Activated CD8-positive, alpha-beta memory T cell treated with anti-CD3 and anti-CD28 coated beads for 4 hours (primary cell): Measurements from ENCODE around the gene BTBD9.

Source experiments
- DNase-seq, 2 donors: peaks; one replicate each; pipeline ENCODE4 v3.0.0-alpha.2; 2020; ENCODE audit warnings: low read depth in 2 of 2

BTBD9 gene

DNA sequence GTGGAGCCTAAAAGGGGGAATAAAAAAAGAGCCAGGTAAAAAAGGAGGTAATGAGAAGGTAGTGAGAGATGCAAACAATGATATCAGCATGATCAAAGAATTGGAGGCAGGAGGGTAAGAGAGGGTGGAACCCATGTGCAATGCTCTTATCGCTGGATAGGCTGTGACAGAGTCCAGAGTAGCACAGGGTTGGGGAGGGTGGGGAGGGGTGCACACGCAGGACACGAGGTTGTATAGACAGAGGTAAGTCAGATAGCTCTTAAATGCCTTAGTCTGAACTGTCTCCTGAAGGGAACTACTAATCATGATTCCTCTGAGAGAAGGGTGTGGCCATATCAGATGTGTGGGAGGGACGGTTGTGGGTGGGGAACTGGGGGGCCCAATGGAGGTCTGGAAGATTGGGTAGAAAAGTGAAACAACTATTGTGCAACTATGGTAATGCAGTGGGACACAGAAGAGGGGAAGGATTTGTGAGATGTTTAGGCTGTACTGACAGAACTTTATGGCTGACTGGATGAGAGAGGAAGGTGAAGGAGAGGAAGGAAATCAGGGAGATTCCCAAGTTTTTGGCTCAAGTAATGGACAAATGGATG is 354.8 kb downstream of the BTBD9 start:
- no peak for DNase-seq

DNA sequence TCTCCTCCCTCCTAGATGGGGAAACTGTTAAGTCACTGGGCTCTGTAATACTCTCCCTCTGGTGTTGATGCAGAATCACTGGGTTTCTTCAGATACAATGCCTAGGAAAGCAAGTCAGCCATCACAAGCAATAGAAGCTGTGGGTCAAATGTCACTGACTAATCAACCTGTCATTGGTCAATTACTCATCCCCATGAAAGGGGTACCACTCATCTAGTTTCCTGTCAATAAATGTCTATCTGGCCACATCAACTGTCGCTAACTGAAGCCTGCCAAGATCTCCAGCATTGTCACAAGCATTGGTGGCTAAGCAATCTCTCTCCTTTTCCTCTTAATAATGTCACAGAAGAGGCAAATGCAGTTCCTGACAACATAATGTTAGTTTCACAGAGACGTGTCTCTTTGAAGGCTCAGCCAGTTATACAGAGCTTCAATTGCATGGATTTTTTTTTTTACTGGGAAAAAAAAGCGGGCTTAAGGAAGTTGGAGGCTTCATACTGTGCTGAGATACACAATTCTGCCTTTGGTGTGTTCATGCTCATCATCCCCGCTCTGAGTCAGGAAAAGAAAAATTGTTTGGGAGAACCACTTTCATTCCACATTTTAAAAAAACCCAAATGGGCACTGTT is 355.9 kb downstream of the BTBD9 start:
- no peak for DNase-seq

DNA sequence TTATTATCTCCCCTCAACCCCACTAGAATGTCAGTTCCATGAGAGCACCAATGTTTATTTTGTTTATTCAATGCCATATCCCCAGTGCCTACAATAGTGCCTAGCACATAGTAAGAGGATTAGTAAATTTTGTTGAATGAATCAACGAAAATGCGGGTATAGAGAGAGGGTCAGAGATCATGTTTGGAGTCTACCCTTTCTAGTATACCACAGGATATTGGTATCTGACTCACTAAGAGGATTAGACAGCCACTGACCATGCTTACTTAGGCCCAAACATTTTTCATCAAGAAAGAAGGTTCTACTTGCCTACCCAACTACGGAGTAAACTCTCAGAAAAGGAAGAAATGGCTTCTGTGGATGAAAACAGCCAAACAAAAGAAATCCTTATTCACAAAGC is 356.8 kb downstream of the BTBD9 start:
- DNase-seq: no peak

DNA sequence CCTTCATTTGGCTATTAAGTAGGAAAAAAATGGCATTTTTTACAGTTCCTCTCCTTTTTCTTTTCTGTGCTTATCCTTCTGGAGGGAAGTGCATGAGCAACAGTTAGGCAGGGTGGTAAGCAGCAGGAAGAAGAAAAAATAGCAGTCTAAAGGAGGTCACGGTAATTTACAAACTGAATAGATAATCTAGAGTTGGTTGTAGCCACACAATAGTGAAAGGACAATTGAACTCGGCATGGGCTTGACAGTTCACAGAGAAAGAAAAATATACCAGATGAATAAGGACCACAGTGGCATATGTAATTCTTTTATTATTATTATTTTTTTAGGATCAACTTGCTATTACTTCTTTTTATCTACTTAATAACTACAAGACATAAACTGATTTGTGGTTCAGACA is 358.6 kb downstream of the BTBD9 start:
- DNase-seq: no peak

DNA sequence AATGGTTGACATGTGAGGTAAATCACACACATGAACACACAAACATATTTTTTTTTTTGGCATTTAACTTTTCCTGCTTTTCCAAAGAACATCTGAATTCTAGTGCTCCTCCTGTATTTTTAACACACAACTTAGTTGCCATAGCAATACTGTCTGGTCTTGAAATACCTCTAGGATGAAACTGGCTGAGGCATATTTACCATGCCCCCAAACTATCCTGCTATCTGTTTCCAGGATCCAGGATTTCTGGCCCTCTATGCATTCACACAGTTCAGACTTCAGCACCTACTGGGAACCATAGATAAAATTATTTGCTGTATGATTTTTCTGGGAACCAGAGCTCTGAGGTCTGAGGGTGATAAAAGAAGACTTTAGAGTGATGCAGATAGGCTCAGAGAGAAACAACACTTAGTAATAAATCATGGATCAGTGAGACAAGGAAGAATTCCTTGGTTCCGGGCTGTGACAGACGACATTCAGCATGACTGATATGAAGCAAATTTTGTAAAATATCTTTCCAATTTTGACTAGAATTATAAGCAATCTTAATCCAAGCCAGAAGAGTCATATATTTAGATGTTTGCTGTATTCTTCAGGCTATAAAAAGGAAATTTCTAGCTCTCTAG is 359.7 kb downstream of the BTBD9 start:
- DNase-seq: no peak

DNA sequence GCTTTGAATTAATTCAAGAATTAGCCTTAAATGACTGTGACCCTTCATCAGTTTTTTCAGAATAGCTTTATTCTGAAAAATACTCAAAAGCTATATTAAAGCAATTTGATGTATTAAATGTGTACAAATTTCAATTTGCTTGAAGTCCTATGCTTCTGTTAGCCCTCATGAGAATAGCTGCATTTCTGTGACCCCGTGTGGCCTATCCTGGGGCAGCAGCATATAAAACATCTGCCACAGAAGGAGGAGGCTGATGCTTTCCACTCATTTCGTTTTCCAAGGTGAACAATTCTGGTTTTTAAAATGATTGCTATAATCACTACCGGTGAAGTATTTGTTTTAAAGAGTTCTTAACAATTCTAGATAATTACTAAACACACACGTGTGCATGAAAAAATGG is 360.3 kb downstream of the BTBD9 start:
- no peak for DNase-seq

DNA sequence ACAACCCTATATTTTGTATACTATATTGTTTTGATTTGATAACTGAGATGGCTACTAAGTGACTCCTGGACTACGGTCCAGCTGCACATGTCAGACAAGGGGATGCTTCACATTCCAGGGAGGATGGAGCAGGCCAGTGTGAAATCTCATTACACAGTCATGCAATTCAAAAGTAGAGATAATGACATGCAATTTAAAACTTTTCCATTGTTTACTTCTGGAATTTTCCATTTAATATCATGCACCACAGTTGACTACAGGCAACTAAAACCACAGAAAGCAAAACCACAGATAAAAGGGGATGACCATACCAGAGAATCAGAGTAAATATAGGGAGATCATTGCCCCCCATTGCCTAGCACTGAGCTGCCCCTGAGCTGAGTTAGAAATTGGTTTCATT is 366.4 kb downstream of the BTBD9 start:
- no peak for DNase-seq

DNA sequence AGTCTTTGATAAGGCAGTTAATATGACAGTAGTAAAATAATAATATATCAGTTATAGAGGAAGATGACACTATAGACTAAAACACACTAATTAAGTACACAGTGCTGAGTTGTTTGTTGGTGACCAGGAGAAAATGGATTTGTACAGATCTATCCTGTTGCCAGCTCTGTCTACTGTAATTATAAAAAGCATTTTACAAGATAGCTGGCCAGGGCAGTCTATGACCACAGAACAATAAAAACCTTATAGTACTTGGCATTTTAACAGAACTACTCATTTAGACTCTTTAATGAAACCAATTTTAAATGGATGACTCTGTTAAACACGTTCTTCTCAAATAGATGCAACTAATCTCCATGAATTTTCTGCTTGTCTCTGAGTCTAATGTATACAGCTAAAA is 367.5 kb downstream of the BTBD9 start:
- DNase-seq: no peak

DNA sequence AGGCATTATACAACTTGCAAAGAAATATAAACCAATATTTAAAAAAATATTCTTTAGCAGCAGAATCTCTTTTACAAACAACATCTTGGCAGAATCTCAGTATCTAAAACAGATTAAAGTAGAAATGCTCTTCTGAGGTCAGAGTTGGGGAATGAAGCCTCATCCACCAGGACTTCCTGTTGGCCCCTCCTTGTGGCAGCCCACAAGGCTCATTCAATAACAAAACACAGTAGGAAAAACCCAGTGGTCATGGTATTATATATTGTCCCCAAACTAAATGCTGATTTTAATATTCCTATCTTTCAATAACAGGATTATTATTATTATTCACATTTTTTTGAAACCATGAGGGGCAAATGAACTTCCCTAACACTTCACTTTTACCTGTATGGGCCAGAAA is 368.6 kb downstream of the BTBD9 start:
- DNase-seq: no peak

DNA sequence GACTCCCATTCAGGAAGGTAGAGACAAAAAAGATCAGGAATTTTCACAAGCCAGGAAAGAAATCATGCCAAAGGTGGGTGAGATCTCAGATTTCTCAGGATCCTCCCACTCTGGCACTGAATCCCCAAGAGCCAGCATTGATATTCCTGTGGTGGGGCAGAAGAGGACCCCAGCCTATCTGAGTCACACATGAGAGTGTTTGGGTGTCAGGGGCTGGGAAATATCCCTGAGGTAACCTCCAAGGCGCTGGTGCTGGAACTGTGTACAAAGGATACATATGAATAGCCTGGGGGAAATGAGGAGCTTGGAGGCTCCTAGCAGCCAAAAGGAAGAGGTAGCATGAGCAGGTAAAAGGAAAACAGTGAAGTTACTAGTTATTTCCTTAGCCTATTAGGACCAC is 369.4 kb downstream of the BTBD9 start:
- DNase-seq: no peak

DNA sequence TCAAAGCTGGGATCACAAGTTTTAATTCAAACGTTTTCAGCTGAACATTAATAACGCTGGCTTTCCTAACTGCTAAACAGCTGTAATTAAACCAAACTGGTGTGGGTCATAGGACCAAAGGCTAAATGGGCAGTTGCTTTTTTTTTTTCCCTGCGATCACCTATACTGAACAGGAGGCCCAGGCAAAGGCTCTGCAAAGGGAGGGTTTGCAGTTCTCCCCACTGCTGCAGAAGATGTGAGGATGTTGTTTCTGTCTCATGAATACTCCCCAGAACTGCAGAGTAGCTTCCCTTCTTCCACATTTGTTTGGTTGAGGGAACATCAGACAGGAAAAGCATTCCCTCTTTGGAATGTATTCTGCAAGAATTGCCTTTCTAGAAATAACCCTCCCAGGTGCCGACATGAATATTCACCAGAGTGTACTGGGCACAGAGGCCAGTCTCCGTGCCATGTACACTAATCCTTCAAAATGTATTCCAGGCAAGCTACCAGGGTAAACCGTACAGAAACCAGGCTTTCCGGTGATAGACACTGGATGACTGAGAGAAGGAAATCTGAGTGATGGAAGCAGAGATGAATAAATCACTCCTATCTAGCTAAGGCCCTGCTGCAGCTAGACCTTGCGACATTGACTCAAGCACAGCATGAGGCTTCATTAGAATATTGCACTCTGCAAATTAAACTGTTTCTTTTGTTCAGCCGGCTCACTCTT is 370.1 kb downstream of the BTBD9 start:
- DNase-seq: no peak

DNA sequence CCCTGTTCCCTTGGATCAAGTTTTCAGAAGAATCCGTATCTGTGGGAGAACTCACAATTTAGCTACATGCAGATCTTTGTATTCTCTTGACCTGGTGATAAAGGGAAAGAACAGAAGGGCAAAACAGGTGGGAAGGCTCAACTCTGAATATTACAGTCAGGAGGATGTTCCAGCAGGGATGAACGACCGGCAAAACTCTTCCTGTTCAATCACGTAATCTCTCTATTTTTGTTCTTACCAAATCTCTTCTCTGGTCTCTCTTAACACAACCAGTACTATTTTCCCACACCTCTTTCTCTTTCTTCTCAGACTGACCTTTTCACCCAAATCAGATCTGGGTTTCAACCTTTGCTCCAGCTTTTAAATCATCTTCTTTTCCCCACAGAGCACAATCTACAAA is 371.4 kb downstream of the BTBD9 start:
- no peak for DNase-seq

DNA sequence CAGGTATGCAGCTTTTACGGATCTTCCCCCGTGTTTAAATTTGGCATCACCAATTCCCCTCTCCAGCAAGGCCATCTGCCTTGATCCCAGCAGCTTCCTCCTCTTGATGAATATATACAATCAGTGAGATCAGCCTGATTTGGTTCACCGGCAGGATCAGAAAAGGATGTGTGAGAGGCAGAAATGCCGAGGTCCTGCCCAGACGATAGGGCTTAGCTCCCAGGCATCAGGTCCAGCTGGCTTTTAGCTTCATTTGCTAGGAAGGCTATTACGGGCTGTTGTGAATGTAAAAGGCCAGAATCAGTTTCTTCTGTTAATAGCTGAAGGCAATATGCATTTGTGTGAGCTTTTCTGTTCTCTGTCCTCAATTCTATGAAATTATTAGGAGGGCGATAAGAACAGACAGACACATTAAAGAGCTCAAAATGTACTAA is 372.8 kb downstream of the BTBD9 start:
- no peak for DNase-seq

DNA sequence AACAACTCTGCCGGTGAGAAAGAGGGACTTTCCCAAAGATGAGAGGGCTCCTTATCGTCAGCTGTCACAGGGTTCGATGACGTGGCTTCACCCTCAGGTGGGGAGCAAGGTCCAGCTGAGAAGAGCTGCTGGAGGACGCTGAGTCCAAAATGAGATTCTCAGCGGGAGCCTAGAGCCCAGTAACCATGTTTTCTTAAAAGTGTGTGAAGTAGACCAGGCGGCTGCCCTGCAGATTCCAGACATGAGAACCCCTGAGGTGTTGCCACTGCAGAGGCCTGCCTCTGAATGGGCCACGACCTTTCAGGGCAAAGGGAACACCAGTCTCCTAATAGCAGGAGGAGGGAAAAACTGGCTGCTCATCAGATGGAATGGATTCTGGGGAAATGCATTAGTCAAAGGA is 375.1 kb downstream of the BTBD9 start:
- DNase-seq: no peak

DNA sequence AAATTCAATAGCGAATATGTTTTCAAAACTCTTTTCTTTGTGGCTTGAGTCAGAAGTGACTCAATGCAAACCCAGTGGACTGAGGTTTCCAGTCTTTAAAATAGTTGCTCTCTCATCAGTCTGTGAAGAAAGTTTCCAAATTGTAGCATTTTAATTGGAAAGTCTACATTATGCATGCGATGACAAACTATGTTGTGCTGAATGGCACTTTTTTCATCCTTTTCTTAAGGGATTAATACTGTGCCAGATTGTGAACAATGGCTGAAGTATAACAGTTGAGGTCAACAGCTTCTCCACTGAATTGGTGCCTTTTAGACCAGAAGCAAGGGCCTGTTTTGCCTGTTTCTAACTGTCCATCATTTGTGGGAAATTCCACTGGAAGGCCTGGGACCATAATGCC is 377.1 kb downstream of the BTBD9 start:
- DNase-seq: no peak

DNA sequence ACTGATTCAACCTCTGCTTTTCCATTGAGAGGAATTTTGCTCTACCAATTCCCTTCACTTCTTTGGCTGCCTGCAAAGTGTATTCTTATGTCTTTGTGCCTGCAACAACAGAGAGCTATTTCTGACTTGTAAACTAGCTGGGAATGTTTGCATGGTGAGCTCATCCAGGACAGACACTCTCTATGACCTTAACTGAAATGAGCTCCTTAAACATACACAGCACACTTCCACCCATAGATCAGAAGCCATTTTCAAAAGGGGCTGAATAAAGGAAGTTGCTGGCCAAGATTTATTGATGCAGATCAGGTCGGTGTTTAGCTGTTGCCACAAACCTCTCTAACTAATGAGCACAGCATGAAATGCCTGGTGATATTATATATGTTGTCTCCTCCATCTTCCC is 377.7 kb downstream of the BTBD9 start:
- no peak for DNase-seq

DNA sequence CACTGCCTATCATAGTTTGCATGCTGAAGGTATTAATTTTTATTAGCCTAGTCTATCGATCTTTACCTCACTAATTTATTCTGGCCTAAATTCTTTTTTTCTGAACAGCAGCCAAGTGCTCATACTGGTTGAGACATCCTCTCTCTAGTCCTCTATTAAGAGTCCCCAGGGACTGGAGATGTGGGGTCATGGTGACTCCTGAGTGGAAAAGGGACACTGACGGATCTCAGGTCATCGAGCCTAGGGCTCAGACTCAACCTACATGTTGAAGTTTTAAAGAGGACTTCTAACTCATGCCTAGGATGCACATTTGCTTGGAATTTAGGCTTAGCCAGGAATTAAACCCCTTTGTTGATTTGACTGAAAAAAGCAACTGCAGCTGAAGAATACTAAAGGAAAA is 378.1 kb downstream of the BTBD9 start:
- DNase-seq: no peak

DNA sequence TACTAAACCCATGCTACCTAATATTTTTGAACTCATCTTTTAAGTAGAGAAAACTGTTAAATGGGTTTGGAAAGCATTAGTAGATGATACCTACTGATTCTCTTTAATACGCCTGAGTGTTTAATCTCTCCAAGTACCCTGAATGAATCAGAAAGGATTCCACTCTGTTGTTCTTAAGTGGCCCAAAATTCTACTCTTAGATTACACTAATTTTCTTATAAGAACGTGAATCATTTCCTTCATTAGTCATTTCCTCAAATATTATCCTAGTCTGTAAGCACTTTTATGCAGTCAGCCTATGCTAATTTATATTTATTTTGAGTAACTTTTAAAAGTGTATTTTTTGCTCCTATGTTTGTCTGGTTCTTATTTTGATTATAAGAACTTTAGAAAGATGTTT is 380.0 kb downstream of the BTBD9 start:
- no peak for DNase-seq

DNA sequence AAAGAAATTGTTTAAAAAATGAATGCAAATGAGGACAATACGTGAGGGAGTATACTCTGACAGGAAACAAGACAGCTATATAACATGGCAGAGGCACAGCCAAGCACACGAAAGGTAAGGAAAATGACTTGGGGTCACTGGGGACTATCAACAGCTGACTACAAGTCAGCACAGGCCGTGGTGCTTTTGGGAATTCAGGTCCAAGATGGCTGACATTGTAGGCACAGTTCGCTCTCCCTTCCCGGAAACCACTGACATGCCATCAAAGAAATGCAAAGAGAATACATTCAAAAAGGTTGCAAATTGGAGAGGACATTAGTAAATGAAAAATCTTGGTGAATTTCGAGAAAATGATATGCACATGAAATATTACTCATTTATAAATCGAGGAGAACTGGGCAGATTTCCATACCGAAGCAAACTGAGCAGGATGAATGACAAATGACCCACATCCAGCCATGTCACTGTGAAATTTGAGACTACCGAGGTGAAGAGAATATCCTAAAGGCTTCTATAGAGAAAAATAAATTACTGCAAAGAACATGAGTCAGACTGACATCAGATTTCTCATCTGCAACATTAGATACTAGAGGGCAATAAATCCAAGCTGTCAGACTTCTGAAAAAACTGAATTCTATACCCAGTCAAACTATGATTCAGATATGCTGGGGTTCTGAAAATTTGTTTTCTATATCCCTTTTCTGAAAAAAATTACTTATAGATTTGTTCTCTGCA is 391.1 kb downstream of the BTBD9 start:
- DNase-seq: no peak

DNA sequence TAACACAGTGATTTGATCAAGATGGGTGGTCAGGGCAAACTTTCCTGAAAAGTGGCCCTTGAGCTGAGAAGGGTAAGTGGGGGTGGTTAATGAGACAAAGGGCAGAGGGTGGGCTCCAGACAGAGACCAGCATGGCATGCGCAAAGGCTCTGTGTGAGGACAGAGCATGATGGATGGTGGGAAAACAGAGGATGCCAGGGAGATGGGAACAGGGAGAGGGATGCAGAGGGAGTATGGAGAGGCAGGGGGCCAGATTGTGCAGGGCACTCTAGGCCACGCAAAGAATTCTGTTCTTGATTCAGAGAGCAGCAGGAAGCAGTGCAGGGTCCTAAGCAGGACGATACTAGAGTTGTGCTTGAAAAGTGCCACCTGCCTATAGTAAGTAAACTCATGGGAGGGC is 394.4 kb downstream of the BTBD9 start:
- no peak for DNase-seq

DNA sequence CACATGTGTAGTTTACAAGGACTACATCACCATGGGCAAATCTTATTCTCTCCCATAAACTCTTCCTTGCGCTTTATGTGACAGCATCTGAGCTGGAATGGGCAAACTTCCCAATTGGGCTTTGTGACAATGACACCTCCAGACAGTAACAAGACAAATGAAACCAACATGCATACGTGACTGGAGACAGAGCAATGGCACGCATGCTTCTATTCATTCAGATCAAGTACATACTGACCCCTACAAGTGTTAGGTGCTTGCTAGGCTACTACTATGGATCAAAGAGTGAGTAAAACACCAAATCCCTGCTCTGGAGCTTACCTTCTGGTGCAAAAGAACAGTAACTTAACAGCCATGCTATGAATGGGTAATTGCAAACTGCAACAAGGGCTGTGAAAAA is 394.9 kb downstream of the BTBD9 start:
- DNase-seq: no peak

DNA sequence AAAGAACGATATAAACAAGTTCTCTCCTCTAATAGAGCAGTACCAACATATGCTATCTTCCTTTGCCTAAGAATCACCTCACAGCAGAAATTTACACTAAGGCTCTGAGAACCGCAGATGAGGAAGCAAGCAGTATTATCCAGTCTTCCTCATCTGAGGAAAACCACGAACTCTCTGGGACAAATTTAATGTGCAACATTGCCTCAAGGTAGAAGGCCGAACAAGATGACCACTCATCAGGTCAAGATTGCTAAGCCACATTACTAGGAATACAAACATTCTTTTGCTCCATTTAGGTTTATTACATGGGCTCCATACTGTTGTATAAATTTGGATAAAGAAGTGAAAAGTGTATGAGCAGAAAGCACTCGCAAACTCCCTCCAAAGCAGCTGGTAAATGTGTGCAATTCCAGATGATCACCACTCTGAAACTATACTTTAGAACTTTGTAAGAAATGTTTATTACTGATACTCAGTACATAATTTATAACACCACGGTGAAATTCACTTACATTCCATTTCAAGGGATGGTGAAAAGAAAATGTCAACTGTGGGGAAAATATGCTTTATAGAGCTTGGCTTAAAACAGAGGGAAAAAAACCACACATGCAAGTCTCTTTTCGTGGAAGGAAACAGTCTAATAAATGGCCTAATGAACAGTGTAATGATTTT is 398.4 kb downstream of the BTBD9 start:
- DNase-seq: no peak
